Measurements from ENCODE around the gene FITM1.
A peak's percentile ranks its signal among the peaks of the same experiment; 100 is the strongest.

FITM1 gene

GRCh38 chr14:24133735-24134134 is 3.3 kb downstream of the FITM1 start:
- Histone ChIP-seq H3K27me3 (ENCODE audit: insufficient read depth, poor library complexity, severe bottlenecking) (no peaks in the 10 kb centered on the region), H3K4me3 (replicated peaks; ENCODE audit: insufficient read depth, low read length) (no peak overlapping the region), H3K27ac (replicated peaks) (no peak overlapping the region)
- TF ChIP-seq REST (IDR thresholded peaks at IDR 0.05; ENCODE audit: insufficient replicate concordance, low read depth) (no peak), GABPA (IDR thresholded peaks at IDR 0.05; ENCODE audit: low read depth) (no peak), SPI1 (IDR thresholded peaks at IDR 0.05; ENCODE audit: borderline replicate concordance, low read depth) (no peak), POLR2AphosphoS5 (IDR thresholded peaks at IDR 0.05; ENCODE audit: low read depth) (no peak)
- TF ChIP-seq, protein P1, sequence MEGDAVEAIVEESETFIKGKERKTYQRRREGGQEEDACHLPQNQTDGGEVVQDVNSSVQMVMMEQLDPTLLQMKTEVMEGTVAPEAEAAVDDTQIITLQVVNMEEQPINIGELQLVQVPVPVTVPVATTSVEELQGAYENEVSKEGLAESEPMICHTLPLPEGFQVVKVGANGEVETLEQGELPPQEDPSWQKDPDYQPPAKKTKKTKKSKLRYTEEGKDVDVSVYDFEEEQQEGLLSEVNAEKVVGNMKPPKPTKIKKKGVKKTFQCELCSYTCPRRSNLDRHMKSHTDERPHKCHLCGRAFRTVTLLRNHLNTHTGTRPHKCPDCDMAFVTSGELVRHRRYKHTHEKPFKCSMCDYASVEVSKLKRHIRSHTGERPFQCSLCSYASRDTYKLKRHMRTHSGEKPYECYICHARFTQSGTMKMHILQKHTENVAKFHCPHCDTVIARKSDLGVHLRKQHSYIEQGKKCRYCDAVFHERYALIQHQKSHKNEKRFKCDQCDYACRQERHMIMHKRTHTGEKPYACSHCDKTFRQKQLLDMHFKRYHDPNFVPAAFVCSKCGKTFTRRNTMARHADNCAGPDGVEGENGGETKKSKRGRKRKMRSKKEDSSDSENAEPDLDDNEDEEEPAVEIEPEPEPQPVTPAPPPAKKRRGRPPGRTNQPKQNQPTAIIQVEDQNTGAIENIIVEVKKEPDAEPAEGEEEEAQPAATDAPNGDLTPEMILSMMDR (IDR thresholded peaks at IDR 0.05; ENCODE audit: insufficient read depth, low read length), result no peak
- DNase-seq (ENCODE audit: low read depth in 1 of 2, low spot score in 1 of 2), result no peak

DNA sequence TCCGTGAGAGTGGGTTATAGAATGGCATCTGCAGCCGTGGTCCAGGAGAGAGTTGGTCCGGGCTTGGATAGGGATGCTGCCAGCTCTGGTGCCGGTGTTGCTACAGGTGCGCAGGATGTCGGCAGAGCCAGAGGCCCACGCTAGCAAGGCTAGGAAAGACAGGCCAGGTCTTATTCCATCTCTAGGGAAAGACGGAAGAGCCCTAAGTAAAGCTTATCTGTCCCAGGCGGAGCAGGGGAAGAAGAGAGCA is 5.0 kb downstream of the FITM1 start:
- Histone ChIP-seq H3K27me3 (ENCODE audit: insufficient read depth, poor library complexity, severe bottlenecking) (no peaks in the 10 kb centered on the region), H3K4me3 (replicated peaks; ENCODE audit: insufficient read depth, low read length) (peak overlapping the region; percentile 85), H3K27ac (replicated peaks) (peak overlapping the region; percentile 36)
- DNase-seq (ENCODE audit: low read depth in 1 of 2, low spot score in 1 of 2), result no peak
- no peak for TF ChIP-seq SPI1 (IDR thresholded peaks at IDR 0.05; ENCODE audit: borderline replicate concordance, low read depth)
- no peak for TF ChIP-seq POLR2AphosphoS5 (IDR thresholded peaks at IDR 0.05; ENCODE audit: low read depth)
- no peak for TF ChIP-seq REST (IDR thresholded peaks at IDR 0.05; ENCODE audit: insufficient replicate concordance, low read depth)
- TF ChIP-seq, protein P1 (IDR thresholded peaks at IDR 0.05; ENCODE audit: insufficient read depth, low read length), result no peak
- no peak for TF ChIP-seq GABPA (IDR thresholded peaks at IDR 0.05; ENCODE audit: low read depth)

DNA sequence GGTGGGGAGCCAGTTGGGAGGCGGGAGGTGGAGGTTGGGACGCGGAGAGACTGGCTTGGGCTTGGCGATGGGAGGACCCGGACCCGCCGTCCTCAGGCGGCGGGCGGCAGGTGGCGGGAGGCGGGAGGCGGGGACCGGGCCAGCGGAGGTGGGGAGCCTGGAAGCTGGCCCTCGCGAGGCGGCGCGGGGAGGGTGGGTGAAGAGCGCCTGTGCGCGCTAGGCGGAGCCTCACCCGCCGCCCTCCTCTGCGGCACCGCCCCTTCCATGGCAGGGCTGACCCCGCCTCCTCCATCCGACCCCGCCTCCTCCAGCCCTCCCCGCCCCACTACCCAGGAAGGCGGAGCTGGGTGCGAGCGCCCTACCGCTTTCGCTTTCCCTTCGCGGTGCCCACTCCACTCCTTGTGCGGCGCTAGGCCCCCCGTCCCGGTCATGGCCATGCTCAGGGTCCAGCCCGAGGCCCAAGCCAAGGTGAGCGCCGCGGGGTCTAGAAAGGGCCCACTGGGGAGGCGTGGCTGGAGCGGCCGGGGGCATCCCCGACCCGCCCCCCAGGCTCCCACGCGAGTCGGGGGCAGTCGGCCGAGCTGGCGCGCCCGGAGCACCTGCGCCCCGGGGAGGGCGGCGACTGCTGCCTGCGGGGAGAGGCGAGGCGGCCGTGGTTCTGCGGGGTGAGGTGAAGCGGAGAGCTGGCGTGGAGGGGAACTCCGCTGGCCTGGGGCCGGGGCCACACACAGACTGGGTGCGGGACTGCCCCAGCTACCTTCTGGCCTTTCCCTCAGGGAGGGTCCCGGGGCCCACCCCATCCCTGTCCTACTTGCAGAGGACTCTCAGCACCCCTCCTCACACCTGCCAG is 5.6 kb downstream of the FITM1 start, which contains the start of gene PSME1:
Gene PSME1 (plus strand): TSS at position 361 of the 850 bp plus-strand sequence. CDS start 69 bp downstream, at position 430.
- TF ChIP-seq SPI1 (IDR thresholded peaks at IDR 0.05; ENCODE audit: borderline replicate concordance, low read depth), result no peak
- TF ChIP-seq POLR2AphosphoS5 (IDR thresholded peaks at IDR 0.05; ENCODE audit: low read depth), result peak; percentile 62; the same call in 1 of the 2 replicates
- TF ChIP-seq, protein P1 (IDR thresholded peaks at IDR 0.05; ENCODE audit: insufficient read depth, low read length), result no peak
- TF ChIP-seq GABPA (IDR thresholded peaks at IDR 0.05; ENCODE audit: low read depth), result no peak
- H3K27ac ChIP-seq (replicated peaks), result peak within 1 kb of the TSS; percentile 68
- peak within 1 kb of the TSS; percentile 85 for H3K4me3 ChIP-seq (replicated peaks; ENCODE audit: insufficient read depth, low read length)
- no peaks in the 10 kb centered on the region for H3K27me3 ChIP-seq (ENCODE audit: insufficient read depth, poor library complexity, severe bottlenecking)
- DNase-seq (ENCODE audit: low read depth in 1 of 2, low spot score in 1 of 2), result peak; percentile 79 to 91
